ENCODE measurements around the gene ATXN7L1. TPM values are rescaled to one million over a fixed set of nuclear protein-coding genes. Genes with fewer than 3 reads are reported as not detected.

Gene ATXN7L1
- total RNA-seq, 4 donors from 2014 or later = 5.9 to 21.2 (median 7.7) TPM

DNA sequence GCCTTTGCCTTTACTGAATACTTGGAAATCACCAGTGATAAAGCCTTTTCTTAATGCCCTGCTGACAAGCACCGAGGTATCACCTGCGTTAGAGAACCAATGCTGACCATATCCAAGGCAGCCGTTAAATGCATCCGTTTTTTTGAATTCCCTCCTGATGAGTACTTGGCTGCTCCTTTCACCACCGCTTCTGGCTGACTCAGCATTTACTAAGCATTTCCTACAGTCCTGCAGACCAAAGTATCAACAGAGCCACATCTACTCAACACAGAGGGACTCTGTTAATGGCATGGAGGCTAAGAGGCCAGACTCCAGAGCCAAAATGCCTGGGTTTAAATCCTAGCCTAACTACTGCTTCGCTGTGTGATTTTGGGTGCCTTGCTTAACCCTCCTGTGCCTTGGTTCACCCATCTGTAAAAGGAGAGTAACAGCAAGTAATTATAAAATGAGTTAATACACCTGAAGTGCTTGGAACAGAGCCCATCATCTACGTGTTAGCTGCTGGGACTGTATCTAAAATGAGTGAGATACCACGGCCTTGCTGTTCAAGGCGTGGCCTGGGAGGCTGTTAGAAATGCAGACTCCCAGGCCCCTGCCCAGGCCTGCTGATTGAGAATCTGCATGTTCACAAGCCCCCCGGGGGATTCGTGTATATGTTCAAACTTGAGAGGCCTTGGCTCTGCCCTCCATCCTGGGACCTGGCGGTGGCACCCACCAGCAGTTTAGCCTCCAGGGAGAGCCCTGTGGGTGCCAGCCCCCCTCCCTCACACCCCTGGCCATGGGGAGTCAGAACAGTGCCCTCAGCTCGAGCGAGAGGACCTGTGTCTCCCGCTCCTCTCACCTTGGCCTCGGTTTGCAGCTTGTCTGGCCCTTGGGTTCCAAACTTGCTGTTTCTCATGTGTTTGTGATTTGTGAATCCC, 264.3 kb downstream of the ATXN7L1 start:
- no peak overlapping the region for H3K27ac ChIP-seq
- H3K9me3 ChIP-seq = no peaks in the 10 kb centered on the region
- TF ChIP-seq POLR2AphosphoS5 (IDR thresholded peaks at IDR 0.05) (no peak), POLR2A (IDR thresholded peaks at IDR 0.05) (no peak), CTCF (IDR thresholded peaks at IDR 0.05) (no peak), EP300 (IDR thresholded peaks at IDR 0.05) (no peak)
- WGBS, 2 donors (ENCODE audit: low coverage in 1 of 2) = 84% methylated on average over 5 to 9 of the region's 16 CpGs
- H3K27me3 ChIP-seq = no peaks in the 10 kb centered on the region
- H3K36me3 ChIP-seq = peaks cover 0 to 61% of the 10 kb centered on the region in 2 donors
- no peak overlapping the region for H3K4me3 ChIP-seq
- no peak for ATAC-seq
- H3K4me1 ChIP-seq = no peaks in the 10 kb centered on the region

GRCh38 chr7:105610165-105610930, 266.1 kb downstream of the ATXN7L1 start:
- no peaks in the 10 kb centered on the region for H3K9me3 ChIP-seq
- no peak for ATAC-seq
- no peaks in the 10 kb centered on the region for H3K4me1 ChIP-seq
- WGBS, 2 donors (ENCODE audit: low coverage in 1 of 2) = 87 to 95% methylated on average over 2 to 5 of the region's 8 CpGs
- H3K4me3 ChIP-seq = no peak overlapping the region
- H3K27me3 ChIP-seq = no peaks in the 10 kb centered on the region
- TF ChIP-seq CTCF (IDR thresholded peaks at IDR 0.05) (no peak), POLR2AphosphoS5 (IDR thresholded peaks at IDR 0.05) (no peak), POLR2A (IDR thresholded peaks at IDR 0.05) (no peak), EP300 (IDR thresholded peaks at IDR 0.05) (no peak)
- H3K36me3 ChIP-seq = peaks cover 0 to 50% of the 10 kb centered on the region in 2 donors
- H3K27ac ChIP-seq = no peak overlapping the region

DNA sequence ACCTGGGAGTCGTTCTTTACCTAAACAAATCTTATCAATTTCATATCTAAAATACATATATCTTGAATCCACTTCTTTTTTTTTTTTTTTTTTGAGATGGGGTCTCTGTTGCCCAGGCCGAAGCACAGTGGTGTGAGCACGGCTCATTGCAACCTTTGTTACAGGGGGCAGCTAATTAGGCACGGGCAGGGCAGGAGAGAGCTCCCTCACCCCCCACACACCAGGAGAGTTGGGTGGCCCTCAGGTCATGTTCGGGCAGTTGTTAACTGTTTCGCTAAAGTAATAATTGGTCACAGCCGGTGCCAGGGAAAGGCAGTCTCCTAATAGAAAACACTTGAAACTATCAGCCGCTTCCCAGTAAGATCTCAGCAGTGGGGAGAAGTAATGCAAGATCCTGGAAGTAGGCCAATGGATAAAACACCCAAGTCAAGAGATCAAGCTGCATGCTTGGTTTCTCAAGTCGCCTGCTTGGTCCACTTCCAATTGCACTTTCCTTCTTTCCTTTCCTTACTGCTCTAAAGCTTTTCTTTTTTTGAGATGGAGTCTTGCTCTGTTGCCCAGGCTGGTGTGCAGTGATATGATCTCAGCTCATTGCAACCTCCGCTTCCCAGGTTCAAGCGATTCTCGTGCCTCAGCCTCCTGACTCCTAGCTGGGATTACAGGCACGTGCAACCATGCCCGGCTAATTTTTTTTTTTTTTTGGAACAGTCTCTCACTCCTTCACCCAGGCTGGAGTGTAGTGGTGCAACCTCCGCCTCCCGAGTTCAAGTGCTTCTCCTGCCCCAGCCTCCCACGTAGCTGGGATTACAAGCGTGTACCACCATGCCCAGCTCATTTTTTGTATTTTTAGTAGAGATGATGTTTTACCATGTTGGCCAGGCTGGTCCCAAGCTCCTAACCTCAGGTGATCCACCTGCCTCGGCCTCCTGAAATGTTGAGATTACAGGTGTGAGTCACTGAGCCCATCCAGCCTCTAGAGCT, 273.8 kb downstream of the ATXN7L1 start:
- peaks cover 0 to 10% of the 10 kb centered on the region in 2 donors for H3K36me3 ChIP-seq
- H3K27me3 ChIP-seq = no peaks in the 10 kb centered on the region
- H3K4me3 ChIP-seq = no peak overlapping the region
- H3K9me3 ChIP-seq = no peaks in the 10 kb centered on the region
- 79 to 80% methylated on average over 11 to 14 of the region's 19 CpGs for WGBS, 2 donors (ENCODE audit: low coverage in 1 of 2)
- no peak for TF ChIP-seq EP300 (IDR thresholded peaks at IDR 0.05)
- TF ChIP-seq POLR2A (IDR thresholded peaks at IDR 0.05) = no peak
- TF ChIP-seq POLR2AphosphoS5 (IDR thresholded peaks at IDR 0.05) = no peak
- no peak for TF ChIP-seq CTCF (IDR thresholded peaks at IDR 0.05)
- H3K27ac ChIP-seq = no peak overlapping the region
- ATAC-seq = no peak
- H3K4me1 ChIP-seq = no peaks in the 10 kb centered on the region

DNA sequence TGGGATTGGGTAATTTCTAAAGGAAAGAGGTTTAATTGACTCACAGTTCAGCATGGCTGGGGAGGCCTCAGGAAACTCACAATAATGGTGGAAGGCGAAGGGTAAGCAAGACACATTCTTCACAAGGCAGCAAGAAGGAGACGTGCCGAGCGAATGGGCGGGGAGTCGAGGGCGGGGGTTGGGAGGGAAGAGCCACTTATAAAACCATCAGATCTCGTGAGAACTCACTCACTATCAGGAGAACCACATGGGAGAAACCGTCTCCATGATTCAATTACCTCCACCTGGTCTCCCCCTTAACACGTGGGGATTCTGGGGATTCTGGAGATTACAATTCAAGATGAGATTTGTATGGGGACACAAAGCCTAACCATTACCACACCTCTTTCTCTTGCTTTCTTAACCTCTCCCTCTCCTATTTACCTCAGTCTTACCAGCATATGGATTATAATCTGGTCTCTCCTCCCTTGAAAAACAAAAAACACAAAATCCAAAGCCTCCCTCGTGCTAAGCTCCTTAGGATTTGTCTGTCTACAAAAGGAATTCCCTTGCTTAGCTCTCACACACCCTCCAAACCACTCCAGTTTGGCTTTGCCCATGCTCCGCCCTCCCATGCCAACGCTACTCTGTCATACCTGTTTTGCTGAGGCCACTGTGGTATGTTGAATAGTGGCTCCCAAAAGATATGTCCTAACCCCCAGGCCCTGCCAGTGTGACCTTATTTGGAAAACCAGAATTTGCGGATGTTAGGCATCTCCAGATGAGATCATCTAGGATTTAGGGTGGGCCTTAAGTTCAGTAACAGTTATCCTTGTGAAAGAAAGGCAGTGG, 275.5 kb downstream of the ATXN7L1 start:
- no peak for TF ChIP-seq POLR2A (IDR thresholded peaks at IDR 0.05)
- TF ChIP-seq POLR2AphosphoS5 (IDR thresholded peaks at IDR 0.05) = no peak
- no peak for TF ChIP-seq CTCF (IDR thresholded peaks at IDR 0.05)
- TF ChIP-seq EP300 (IDR thresholded peaks at IDR 0.05) = no peak
- no peaks in the 10 kb centered on the region for H3K36me3 ChIP-seq
- no peaks in the 10 kb centered on the region for H3K4me1 ChIP-seq
- H3K27ac ChIP-seq = no peak overlapping the region
- H3K9me3 ChIP-seq = no peaks in the 10 kb centered on the region
- H3K27me3 ChIP-seq = no peaks in the 10 kb centered on the region
- no peak for ATAC-seq
- 68 to 78% methylated on average over 12 to 13 of the region's 14 CpGs for WGBS, 2 donors (ENCODE audit: low coverage in 1 of 2)
- no peak overlapping the region for H3K4me3 ChIP-seq

Measured in gastroesophageal sphincter (tissue), 4 donors.